HG03139 (cell line): ENCODE data around the gene SMG1.

Source experiments
- ATAC-seq: cut with Tn5 transposase; IDR thresholded peaks from one replicate; pipeline ENCODE4 v1.9.1; 2021; ENCODE audit not compliant: unreplicated experiment

SMG1 gene

GRCh38 chr16:18855196-18855595, 71.0 kb downstream of the SMG1 start:
- ATAC-seq: no peak

GRCh38 chr16:18853694-18854093, 72.5 kb downstream of the SMG1 start:
- no peak for ATAC-seq

GRCh38 chr16:18852647-18853046, 73.6 kb downstream of the SMG1 start:
- ATAC-seq: no peak

- no peak for ATAC-seq
Measured at GRCh38 chr16:18846416-18846815, 79.8 kb downstream of the SMG1 start.

- ATAC-seq: no peak
Measured at GRCh38 chr16:18842565-18842964, 83.6 kb downstream of the SMG1 start.

- ATAC-seq: no peak
Measured at GRCh38 chr16:18841833-18842525, 84.2 kb downstream of the SMG1 start.

- no peak for ATAC-seq
Measured at GRCh38 chr16:18839555-18839954, 86.7 kb downstream of the SMG1 start.

GRCh38 chr16:18836702-18837101, 89.5 kb downstream of the SMG1 start:
- ATAC-seq: no peak

- no peak for ATAC-seq
Measured at GRCh38 chr16:18834864-18835263, 91.3 kb downstream of the SMG1 start.

- ATAC-seq: no peak
Measured at GRCh38 chr16:18833707-18834505, 92.3 kb downstream of the SMG1 start.

- ATAC-seq: no peak
Measured at GRCh38 chr16:18832613-18833012, 93.6 kb downstream of the SMG1 start.

GRCh38 chr16:18832006-18832405, 94.2 kb downstream of the SMG1 start:
- no peak for ATAC-seq

GRCh38 chr16:18829251-18829650, 97.0 kb downstream of the SMG1 start:
- no peak for ATAC-seq

- ATAC-seq: no peak
Measured at GRCh38 chr16:18827890-18828289, 98.3 kb downstream of the SMG1 start.

- no peak for ATAC-seq
Measured at GRCh38 chr16:18816286-18816685, 109.9 kb downstream of the SMG1 start.

GRCh38 chr16:18811925-18812324, 114.3 kb downstream of the SMG1 start:
- no peak for ATAC-seq

- no peak for ATAC-seq
Measured at GRCh38 chr16:18809165-18809564, 117.0 kb downstream of the SMG1 start.

GRCh38 chr16:18805257-18805773, 120.9 kb downstream of the SMG1 start:
- no peak for ATAC-seq

- ATAC-seq: no peak
Measured at GRCh38 chr16:18804540-18804939, 121.7 kb downstream of the SMG1 start.

GRCh38 chr16:18803569-18804462, 122.4 kb downstream of the SMG1 start:
- no peak for ATAC-seq

- ATAC-seq: no peak
Measured at GRCh38 chr16:18802767-18803343, 123.4 kb downstream of the SMG1 start.
